NB4 (cell line): ENCODE results near the gene CARM1.

ENCODE experiments used
- POLR2A ChIP-seq: IDR thresholded peaks from 2 replicates; pipeline ENCODE4 v1.6.1; 2011; ENCODE audit warnings: mild to moderate bottlenecking; ENCODE audit not compliant: insufficient read length; ENCODE audit errors: extremely low read depth
- TF ChIP-seq, protein P1 (sequence below): IDR thresholded peaks from one replicate; pipeline ENCODE4 v1.5.1; 2012; ENCODE audit warnings: low read depth, low read length

DNA sequence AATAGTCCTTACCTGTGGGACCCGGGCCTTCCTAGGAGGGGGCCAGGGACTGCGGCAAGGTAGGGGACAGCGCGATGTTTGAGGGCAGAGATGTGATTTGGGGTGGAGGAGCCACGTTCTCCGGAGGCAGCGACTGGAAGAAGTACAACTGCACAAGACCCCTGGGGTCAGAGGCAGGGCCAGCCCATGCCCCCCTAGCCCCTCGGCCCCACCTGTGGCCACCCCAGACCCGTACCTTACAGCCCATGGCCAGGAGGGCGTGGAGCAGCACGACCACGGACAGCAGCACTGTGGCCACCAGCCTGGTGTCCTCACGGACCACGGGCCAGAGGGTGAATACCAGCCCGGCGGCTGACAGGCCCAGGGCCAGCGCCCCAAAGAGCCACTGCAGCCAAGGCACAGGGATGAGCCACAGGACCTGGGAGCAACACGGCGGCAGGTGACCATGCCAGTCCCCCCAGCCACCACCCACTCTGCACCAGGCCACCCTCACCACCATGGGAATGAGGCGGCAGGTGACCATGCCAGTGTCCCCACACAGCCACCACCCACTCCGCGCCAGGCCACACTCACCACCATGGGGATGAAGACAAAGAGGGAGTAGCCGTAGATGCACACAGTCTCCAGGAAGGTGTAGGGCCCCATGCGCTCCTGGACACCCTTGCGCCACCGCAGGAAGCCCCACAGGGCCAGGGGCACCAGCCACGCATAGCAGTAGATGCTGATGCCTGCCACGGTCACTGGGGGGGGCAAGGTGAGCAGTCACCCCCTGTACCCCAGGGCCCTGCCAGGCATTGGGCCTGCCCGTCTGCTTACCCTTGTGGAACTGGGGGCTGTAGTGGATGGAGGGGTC is 52.1 kb downstream of the CARM1 start:
- no peak for TF ChIP-seq POLR2A
- TF ChIP-seq, protein P1, sequence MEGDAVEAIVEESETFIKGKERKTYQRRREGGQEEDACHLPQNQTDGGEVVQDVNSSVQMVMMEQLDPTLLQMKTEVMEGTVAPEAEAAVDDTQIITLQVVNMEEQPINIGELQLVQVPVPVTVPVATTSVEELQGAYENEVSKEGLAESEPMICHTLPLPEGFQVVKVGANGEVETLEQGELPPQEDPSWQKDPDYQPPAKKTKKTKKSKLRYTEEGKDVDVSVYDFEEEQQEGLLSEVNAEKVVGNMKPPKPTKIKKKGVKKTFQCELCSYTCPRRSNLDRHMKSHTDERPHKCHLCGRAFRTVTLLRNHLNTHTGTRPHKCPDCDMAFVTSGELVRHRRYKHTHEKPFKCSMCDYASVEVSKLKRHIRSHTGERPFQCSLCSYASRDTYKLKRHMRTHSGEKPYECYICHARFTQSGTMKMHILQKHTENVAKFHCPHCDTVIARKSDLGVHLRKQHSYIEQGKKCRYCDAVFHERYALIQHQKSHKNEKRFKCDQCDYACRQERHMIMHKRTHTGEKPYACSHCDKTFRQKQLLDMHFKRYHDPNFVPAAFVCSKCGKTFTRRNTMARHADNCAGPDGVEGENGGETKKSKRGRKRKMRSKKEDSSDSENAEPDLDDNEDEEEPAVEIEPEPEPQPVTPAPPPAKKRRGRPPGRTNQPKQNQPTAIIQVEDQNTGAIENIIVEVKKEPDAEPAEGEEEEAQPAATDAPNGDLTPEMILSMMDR = no peak
